A549 treated with AZD9567 at 1 μM for 4 hours (cell line): ENCODE measurements around the gene GMCL2. TPM values are rescaled to one million over a fixed set of nuclear protein-coding genes. Genes with fewer than 3 reads are reported as not detected.

Experiments
- total RNA-seq: library from RNA; stranded (reverse); fragments of 200-300 nt; extraction: Qiagen RNA extraction; gene quantifications from 5 replicates; pipeline ENCODE4 v1.2.3, GENCODE V29; 2022; ENCODE audit not compliant: insufficient read depth

GMCL2 gene
- total RNA-seq = not detected in 5 replicates

GRCh38 chr5:178187014-178187413, at the start of gene GMCL2:
TSS of gene GMCL2 (minus strand) at chr5:178187371. CDS start at chr5:178187299, 72 bp downstream.

GRCh38 chr5:178232124-178232919, 45.2 kb upstream of the GMCL2 start, which contains the start of gene PHYKPL:
TSS of gene PHYKPL (minus strand) at chr5:178232802. CDS start at chr5:178232550, 252 bp downstream.

DNA sequence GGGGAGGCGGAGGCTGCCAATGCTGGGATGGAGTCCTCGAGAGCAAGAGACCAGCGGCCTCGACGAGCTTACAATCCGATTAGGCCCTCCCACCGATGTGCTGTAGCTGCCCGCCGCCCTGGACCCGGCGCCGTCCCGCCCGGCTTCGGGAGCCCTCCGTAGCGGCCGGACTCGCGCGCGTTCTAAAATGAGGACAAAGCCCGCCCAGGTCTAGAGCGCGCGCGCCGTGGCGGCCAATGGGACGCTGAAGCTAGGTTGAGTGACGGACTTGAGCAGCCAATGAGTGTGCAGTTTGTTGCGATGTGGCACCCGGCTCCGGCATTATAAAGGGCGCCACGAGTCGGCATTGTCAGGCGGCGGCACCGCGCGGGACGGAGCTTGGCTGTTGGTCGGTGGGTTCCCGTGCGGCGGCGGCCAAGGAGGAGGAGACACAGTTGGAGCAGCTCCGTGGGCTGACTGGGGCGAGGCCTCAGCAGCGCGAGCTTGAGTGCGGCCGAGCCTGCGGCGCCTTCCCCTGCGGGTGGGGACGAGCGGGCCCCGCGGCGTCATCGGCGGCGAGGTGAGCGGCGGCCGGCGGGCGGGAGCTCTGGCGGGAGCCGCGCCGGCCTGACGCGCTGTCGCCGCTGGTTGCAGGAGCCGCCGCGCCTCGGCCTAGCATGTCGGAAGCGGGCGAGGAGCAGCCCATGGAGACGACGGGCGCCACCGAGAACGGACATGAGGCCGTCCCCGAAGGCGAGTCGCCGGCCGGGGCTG, 17.2 kb upstream of the GMCL2 start, which contains the start of gene HNRNPAB:
TSS of gene HNRNPAB (plus strand) at position 352 of the 753 bp plus-strand sequence. CDS start at position 657, 305 bp downstream.

GRCh38 chr5:178153530-178154340, 33.4 kb downstream of the GMCL2 start, which contains the start of gene NHP2:
TSS of gene NHP2 (minus strand) at chr5:178153885. CDS start at chr5:178153817, 68 bp downstream.

Other genes starting within 250 kb of the GMCL2 start
- gene PROP1, start 191.1 kb downstream of the GMCL2 start, total RNA-seq = not detected in 5 replicates
- 0.31 to 1.1 TPM (median 1.00 TPM) in 5 replicates for gene N4BP3, start 73.8 kb downstream of the GMCL2 start, total RNA-seq
- gene RMND5B, start 56.4 kb downstream of the GMCL2 start, total RNA-seq = 30.6 to 32.4 TPM (median 31.9 TPM) in 5 replicates
- 389 to 431 TPM (median 412 TPM) in 5 replicates for gene NHP2, start 33.5 kb downstream of the GMCL2 start, total RNA-seq
- 272 to 339 TPM (median 328 TPM) in 5 replicates for gene HNRNPAB, start 17.2 kb upstream of the GMCL2 start, total RNA-seq
- 8.7 to 17.9 TPM (median 9.1 TPM) in 5 replicates for gene PHYKPL, start 45.4 kb upstream of the GMCL2 start, total RNA-seq